BE2C (cell line): Measurements from ENCODE around the gene INPP5A.

Experiments
- DNase-seq: peaks from one replicate; pipeline ENCODE4 v3.0.0-alpha.2; 2020
- H3K27me3 ChIP-seq: fragments of 250-450 bp; sonication (Bioruptor Pico); 2 replicates; pipeline ENCODE4 v1.5.1; 2020; ENCODE audit warnings: mild to moderate bottlenecking
- H3K36me3 ChIP-seq: fragments of 250-450 bp; sonication (Bioruptor Pico); 2 replicates; pipeline ENCODE4 v1.5.1; 2020; ENCODE audit warnings: mild to moderate bottlenecking
- H3K4me1 ChIP-seq: fragments of 250-450 bp; sonication (Bioruptor Pico); 2 replicates; pipeline ENCODE4 v1.5.1; 2020
- H3K4me3 ChIP-seq: 2 replicates; pipeline ENCODE4 v1.5.1; 2011; ENCODE audit warnings: low read depth, low read length
- H3K9me3 ChIP-seq: fragments of 250-450 bp; sonication (Bioruptor Pico); 2 replicates; pipeline ENCODE4 v1.5.1; 2020
- TF ChIP-seq, protein P1 (sequence below): IDR thresholded peaks from 2 replicates; pipeline ENCODE4 v1.5.1; 2012; ENCODE audit warnings: mild to moderate bottlenecking, low read depth, low read length

INPP5A gene

GRCh38 chr10:132610071-132610701, 72.6 kb downstream of the INPP5A start:
- no peak for DNase-seq
- H3K4me1 ChIP-seq = no peaks in the 10 kb centered on the region
- no peaks in the 10 kb centered on the region for H3K36me3 ChIP-seq
- TF ChIP-seq, protein P1, sequence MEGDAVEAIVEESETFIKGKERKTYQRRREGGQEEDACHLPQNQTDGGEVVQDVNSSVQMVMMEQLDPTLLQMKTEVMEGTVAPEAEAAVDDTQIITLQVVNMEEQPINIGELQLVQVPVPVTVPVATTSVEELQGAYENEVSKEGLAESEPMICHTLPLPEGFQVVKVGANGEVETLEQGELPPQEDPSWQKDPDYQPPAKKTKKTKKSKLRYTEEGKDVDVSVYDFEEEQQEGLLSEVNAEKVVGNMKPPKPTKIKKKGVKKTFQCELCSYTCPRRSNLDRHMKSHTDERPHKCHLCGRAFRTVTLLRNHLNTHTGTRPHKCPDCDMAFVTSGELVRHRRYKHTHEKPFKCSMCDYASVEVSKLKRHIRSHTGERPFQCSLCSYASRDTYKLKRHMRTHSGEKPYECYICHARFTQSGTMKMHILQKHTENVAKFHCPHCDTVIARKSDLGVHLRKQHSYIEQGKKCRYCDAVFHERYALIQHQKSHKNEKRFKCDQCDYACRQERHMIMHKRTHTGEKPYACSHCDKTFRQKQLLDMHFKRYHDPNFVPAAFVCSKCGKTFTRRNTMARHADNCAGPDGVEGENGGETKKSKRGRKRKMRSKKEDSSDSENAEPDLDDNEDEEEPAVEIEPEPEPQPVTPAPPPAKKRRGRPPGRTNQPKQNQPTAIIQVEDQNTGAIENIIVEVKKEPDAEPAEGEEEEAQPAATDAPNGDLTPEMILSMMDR = no peak
- H3K9me3 ChIP-seq = no peaks in the 10 kb centered on the region
- no peak overlapping the region for H3K4me3 ChIP-seq
- H3K27me3 ChIP-seq = no peaks in the 10 kb centered on the region

- Histone ChIP-seq H3K4me1 (no peaks in the 10 kb centered on the region), H3K27me3 (no peaks in the 10 kb centered on the region), H3K4me3 (no peak overlapping the region), H3K9me3 (no peaks in the 10 kb centered on the region), H3K36me3 (no peaks in the 10 kb centered on the region)
- DNase-seq = no peak
- TF ChIP-seq, protein P1 = no peak
Measured at GRCh38 chr10:132611026-132611910, 73.7 kb downstream of the INPP5A start.

- Histone ChIP-seq H3K36me3 (no peaks in the 10 kb centered on the region), H3K9me3 (no peaks in the 10 kb centered on the region), H3K4me3 (no peak overlapping the region), H3K4me1 (no peaks in the 10 kb centered on the region), H3K27me3 (no peaks in the 10 kb centered on the region)
- TF ChIP-seq, protein P1 = no peak
- DNase-seq = no peak
Measured at GRCh38 chr10:132611986-132612385, 74.4 kb downstream of the INPP5A start.

DNA sequence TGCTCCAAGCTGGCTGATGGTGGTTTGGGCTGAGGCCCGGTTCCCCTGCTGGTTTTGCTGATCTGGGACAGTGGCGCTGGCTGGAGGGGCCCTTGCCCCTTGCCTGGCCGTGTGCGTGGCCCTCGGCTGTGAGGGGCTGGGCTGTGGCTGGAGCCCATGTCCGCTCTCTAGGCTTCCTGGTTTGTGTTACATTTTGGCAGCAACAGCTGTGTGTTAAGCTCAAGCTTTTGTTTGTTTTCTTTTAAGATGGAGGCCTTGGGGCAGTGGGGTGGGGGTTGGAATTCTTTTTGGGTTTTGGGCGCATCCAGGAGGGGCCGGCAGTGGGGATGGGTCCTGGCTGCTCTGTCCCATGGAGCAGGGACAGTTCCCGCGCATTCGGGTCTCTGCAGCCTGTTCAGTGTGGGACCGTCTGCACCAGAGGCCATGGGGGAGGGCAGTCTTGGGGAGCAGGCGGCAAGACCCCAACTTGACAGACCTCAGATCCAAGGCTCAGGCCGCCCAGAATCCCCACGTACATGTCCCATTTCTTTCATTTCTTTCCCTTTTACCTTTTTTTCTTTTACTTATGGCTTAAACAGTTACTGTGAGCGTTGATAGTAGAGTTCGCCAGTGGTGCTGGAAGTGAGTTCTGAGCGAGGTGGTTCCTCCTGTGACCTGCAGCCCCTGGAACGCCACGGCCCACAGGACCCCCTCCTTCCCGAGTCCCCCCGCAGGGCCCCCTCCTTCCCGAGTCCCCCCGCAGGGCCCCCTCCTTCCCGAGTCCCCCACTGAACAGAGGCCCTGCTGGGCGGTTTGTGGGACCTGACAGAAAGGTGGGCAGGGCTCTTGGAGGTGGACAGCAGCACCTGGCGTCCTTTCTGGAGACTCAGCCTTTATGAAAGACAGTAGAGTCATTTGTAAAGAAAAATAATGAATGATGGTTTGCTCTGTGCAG, 75.3 kb downstream of the INPP5A start:
- Histone ChIP-seq H3K4me1 (no peaks in the 10 kb centered on the region), H3K9me3 (no peaks in the 10 kb centered on the region), H3K4me3 (no peak overlapping the region), H3K36me3 (no peaks in the 10 kb centered on the region), H3K27me3 (no peaks in the 10 kb centered on the region)
- no peak for DNase-seq
- TF ChIP-seq, protein P1 = no peak

GRCh38 chr10:132613566-132614348, 76.2 kb downstream of the INPP5A start:
- TF ChIP-seq, protein P1 = no peak
- Histone ChIP-seq H3K4me1 (no peaks in the 10 kb centered on the region), H3K4me3 (no peak overlapping the region), H3K36me3 (no peaks in the 10 kb centered on the region), H3K27me3 (no peaks in the 10 kb centered on the region), H3K9me3 (no peaks in the 10 kb centered on the region)
- no peak for DNase-seq
